ENCODE measurements around the gene TEX53.

- TF ChIP-seq SPI1 (IDR thresholded peaks at IDR 0.05; ENCODE audit: borderline replicate concordance, low read depth) (no peak), CTCF (IDR thresholded peaks at IDR 0.05; ENCODE audit: insufficient read depth, low read length) (no peak), POLR2AphosphoS5 (IDR thresholded peaks at IDR 0.05; ENCODE audit: low read depth) (no peak), REST (IDR thresholded peaks at IDR 0.05; ENCODE audit: insufficient replicate concordance, low read depth) (no peak), GABPA (IDR thresholded peaks at IDR 0.05; ENCODE audit: low read depth) (no peak)
Observed at GRCh38 chr9:114695948-114696347, 38.3 kb upstream of the TEX53 start.

All from HL-60 (cell line).